GM19467 (cell line): ENCODE data around the gene RDH13.
"Not testable (repeated sequence)": the region's sequence is repeated elsewhere in the genome, so short reads cannot be mapped to it uniquely, and the experiment has no call there.

Experiments used
- ATAC-seq: cut with Tn5 transposase; IDR thresholded peaks from one replicate; pipeline ENCODE4 v1.9.1; 2021; ENCODE audit warnings: mild to moderate bottlenecking, moderate library complexity; ENCODE audit not compliant: unreplicated experiment

The RDH13 gene, protein sequence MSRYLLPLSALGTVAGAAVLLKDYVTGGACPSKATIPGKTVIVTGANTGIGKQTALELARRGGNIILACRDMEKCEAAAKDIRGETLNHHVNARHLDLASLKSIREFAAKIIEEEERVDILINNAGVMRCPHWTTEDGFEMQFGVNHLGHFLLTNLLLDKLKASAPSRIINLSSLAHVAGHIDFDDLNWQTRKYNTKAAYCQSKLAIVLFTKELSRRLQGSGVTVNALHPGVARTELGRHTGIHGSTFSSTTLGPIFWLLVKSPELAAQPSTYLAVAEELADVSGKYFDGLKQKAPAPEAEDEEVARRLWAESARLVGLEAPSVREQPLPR

DNA sequence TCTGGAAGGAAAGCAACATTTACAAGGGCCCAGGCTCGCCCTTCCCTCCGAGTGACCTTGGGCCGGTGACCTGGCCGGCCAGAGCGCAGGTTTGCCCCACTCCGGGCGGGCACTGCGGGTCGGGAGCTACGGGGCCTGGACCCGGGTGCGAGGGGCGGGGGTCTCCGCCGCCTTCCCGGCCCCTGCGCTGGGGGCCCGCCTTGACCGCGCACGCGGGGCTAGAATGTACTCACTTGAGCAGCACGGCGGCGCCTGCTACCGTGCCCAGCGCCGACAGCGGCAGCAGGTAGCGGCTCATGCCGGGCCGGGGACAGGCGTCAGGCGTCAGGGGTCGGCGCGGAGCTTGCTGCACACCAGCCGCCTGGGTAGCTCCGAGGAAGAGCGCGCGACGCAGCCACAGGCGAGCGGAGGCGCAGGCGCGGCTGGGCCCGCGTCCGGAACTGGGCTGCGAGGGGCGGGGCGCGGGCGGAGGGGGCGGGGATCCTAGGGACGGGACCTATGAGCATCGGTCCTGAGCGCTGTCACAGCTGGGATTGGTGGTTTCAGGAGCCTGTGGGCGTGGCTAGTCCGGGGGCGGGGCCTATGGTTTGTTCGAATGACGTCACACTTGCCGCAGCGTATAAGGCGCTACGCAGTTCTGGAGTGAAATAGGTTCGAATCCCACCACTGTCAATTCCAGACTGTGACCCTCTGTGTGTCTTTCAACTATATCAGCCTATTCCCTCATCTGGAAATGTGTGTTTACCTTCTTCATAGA, at the start of gene RDH13:
Gene RDH13 (minus strand): TSS at position 414 of the 757 bp plus-strand sequence. CDS start 116 bp downstream, at position 298.
- ATAC-seq = peak; percentile 78

DNA sequence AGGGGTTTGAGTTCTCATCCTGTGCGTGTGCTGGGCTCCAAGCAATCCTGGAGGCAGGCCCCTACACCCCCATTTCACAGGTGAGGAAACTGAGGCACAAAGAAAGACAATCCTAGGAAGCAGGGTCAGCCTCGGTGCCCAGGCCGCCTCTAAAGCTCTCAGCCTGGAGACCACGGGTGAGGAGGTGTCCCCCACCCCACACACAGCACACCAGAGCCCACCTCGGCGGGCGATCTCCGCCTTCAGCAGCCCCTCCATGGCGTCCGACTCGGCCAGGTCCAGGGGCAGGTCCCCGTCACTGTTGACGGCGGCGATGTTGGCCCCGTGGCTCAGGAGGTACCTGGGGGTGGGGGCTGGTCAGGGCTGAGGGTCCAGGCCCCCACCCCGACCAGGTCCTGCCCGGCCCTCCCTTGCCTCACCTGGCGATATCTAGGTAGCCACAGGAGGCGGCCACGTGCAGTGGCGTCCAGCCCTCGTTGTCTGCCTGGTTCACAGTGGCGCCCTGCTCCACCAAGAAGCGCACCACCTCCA, 49.4 kb upstream of the RDH13 start:
- no peak for ATAC-seq

DNA sequence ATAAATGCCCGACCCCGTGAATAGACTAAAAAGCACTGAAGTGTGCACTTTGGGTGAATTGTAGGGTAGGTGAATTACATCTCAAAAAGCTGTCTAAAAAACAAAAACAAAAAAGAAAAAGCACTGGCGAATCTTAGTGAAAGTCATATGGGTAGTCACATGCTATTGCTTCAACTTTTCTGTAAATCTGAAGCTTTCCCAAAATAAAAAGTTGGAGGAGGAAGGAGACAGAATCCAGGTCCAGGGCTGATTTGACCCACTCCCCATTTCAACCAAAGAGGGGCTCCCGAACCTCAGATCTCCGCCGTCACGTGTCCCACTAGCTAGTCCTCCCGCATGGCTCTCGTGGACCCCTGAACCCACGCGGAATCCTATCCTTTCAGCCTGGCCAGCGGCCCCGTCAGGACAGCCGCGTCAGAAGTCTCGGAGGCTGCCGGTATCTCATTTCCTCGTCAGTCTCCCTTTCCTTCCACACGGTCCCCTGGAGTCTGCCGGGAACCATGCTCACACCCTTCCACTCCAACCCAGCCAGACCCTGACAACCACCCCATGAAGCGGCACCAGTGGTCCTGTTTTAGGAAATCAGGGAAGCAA, 48.4 kb upstream of the RDH13 start:
- no peak for ATAC-seq

DNA sequence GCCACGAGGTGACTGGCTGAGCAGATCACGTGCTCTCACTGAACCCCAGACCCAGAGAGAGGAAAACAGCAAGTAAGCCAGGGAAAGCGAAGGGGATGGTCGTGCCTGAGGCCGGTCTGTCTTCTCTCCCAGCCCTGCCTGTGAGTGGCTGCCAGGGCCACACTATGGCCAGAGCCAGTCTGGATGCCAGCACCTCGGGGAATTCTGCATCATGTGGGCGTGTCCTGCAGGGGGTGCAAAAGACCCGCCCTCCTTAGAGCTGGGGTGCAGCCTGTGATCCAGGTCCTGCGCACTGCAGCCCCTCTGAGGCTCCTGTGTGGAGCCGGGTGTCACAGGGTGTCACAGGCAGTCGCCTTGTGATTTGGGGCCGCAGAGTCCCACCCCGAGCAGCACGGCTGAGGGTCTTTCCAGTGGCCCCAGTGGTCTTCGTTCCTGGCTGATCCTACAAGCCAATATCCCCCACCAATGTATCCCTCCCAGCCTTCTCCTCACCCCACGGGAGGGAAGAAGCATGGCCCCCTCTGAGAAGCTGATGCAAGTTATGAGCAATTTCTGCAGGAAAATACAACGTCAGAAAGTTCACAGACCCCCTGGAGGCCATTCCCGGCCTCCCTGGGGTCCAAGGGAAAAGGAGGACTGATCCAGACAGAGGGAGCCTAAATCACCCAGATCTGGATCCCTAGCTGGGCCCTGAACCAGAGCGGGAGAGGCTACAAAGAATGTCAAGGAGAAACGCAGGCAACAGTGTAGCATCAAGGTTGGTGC, 46.8 kb upstream of the RDH13 start:
- no peak for ATAC-seq

DNA sequence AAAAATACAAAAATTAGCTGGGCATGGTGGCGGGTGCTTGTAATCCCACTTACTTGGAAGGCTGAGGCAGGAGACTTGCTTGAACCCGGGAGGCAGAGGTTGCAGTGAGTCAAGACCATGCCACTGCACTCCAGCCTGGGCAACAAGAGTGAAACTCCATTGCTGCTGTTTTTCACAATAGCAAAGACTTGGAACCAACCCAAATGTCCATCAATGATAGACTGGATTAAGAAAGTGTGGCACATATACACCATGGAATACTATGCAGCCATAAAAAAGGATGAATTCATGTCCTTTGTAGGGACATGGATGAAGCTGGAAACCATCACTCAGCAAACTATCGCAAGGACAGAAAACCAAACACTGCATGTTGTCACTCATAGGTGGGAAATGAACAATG, 44.3 kb upstream of the RDH13 start:
- ATAC-seq = not testable (repeated sequence)

DNA sequence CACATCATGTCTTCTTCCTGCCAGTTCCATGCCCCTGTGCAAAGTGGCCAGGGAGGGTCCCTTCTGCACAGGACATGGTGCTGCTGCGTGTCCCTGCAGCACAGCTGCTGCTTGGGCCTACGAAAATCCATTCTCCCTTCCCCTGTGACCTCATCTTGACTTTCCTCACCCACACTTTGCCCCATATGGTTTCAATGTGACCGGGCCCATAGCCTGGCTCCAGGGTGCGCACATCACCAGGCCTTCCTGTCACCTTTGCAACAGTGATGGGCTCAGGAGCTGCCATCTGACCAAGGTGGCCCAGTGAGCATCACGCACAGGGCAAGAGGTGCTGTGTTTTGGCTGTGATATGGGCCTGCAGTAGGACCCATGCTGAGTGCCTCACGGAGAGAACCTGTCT, 43.6 kb upstream of the RDH13 start:
- ATAC-seq = no peak

DNA sequence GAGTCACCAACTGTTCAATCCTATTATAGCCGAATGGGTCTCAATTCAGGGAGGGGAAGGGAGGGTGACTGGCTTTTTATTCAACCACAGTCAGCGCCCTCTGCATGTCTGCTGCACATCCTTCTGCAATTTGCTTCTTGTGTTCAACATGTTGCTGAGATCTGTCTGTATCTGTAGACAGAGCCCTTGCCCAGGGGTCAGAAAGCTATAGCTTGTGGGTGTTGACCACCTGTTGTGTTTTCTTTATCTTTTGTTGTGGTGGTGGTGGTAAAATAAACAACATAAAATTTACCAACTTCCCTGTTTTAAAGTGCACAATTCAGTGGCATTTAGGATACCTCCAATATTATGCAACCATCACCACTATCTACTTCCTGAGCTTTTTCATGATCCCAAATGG, 42.3 kb upstream of the RDH13 start:
- no peak for ATAC-seq

DNA sequence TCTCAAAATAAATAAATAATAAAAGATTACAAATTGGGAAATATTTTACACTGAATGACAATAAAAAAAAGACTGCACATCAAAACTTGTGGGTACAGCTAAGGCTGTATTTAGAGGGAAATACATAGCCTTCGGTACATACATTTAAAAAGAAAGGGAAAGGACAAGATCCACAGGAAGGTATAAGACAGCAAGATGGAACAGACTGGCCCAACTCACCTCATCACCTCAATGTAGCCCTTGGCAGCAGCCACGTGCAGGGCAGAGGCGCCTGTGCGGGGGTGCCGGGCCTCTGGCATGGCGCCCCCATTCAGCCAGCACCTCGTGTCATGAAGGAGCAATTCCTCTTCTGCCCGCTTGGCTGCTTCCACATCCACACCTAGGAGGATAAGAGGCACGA, 40.2 kb upstream of the RDH13 start:
- no peak for ATAC-seq

DNA sequence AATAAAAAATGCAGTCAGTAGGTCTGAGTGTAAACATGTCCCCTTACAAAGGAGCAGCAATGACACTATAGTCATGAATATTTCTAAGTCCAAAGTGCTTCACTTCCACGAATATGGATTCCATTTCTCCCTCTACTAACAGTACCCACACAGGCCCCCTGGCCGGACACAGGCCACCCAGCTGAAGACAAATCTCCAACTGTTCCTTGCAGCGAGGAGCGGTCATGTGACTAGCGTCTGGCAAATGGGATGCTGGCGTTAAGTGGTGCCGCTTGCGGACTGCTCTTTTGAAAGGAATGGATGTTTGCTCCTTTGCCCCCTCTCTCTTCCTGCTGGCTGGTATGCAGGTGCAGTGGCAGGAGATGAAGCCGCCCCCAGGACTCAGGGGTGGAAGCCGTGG, 38.3 kb upstream of the RDH13 start:
- ATAC-seq = no peak

DNA sequence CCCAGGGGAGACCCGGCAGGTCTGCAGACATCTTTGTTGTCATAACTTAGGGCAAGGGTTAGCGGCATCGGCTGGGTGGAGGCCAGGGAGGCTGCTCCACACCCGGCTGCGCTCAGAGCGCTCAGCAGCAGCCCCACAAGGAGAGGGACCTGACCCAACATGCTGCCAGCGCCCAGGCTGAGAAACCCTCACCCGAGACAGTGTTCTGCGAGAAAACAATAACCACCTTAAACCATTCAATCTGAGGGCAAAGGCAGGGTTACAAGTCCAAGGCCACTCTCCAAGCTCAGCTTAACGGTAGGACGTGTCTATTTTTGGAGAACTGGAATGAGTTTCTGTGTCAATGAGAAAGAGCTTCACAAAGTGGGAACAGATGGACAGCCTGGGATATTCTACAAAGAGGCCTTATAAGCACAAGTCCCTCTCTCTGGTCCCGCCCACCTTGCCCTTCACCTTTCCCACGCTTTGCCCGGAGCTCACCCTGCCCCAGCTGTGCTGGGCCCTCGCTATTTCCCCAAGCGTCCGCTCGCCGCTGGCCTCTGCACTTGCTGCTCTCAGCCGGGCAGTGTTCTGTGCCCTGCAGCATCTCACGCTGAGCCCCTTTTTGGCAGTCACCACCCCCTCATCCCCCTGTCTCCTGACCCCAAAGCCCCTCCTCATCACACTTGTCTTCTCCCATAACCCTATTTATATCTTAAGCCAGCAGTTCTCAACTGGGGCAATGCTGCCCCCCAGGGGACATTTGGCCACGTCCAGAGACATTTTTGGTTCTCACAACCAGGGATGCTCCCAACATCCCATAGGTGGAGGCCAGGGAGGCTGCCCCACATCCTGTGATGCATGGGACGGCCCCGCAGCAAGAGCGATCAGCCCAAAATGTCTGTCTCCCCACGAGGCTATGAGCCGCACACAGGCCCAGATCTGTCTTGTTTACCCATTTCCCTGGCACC, 36.9 kb upstream of the RDH13 start:
- no peak for ATAC-seq

DNA sequence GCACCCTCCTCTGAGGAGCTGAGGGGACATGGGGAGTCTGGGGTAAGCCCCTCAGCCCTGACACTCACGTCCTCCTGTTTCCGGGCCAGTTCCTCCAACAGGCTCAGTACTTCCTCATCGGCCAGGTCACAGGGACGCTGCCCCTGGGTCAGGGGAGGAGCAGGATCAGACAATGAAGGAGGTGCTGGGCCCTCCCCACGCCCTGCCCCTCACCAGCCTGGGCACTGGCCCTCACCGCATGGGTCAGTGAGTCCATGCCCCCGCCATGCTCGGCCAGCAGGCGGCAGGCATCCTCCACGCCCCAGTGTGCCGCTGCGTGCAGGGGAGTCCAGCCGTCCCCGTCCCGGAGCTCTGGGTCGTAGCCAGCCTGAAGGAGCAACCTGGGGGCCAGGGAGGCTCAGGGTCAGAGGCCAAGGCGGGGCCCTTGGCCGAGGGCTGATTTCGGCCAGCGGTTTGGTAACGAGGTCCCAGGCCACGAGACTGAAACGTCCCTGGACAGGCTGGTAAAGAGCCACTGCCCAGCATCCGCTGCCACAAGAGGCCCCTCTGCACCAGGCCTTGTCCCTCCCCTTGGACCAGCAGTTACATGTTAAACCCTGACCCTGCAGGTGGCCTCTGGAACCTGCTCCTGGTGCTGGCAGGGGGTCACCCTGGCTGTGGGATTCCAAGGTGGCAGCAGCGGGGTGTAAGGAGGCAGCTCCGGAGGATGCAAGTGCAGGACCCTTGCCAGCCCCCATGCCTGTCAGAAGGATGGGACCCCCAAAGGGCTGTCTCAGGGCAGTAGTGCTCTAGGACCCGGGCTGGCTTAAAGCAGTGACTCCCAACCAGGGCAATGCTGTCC, 36.0 kb upstream of the RDH13 start:
- ATAC-seq = no peak

DNA sequence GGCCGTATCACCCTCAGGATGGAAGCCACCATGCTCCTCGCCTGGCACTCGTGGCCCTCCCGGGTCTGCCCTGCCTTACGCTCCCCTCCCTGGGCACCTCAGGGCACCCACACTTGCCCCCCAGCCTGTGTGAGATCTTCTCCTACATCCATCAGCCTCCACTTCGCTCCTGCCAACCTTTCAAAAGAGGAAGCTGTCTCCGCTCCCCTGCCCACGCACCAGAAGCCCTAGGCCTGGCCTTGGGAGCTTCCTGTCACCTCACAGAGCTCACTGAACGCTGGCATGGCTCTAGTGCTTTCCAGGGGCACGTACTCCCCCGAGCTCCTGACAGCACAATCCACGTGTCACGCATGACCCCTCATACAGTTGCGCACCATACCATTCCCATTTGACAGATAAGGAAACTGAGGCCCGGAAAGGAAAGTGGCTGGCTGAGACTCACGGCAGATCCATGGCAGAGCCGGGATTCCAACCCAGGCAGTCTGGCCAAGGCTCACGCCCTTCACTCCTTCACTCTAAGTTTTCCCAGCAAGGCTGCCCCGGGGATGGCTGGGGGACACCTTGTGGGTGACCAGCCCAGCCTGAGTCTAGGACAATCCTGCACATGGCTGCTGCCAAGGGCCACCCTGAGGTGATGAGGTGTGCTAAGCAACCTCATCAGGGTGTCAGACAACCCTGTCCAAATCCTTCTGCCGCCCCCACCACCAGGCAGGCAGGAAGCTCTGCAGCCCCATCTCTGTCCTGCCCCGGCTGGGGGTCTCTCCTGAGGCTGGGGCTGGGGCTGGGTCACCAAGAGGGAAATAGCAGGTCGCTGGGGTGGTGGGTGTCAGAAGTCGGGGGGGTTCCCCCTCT, 35.1 kb upstream of the RDH13 start:
- no peak for ATAC-seq

DNA sequence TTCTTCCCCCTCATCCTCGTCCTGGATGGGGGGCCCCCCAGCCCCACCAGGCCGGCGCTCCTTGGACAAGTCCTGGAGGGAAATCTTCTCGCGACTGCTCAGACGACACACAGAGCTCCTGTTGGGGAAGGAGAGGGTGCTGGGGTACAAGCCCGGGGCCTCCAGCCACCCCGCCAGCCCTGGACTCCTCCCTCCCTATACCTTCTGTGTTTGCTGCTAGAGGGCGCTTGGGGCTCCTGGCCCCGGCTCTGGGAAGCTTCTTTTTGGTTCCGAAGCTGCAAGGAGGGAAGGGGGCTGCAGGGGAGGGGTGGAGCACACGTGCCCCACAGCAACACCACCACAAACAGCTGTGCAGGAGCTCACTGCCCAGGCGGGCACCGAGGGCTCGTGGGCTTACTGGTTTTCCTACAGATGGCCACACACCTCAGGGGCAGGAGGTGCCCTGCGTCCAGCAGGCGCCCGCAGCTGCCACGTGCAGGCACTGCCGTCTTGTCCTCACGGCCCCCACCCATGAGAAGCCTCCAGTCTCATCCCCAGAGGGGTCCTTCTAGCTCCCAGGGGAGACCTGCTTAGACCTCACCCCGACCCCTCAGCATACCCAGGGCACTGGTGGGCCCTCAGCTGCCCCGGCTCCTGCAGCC, 33.2 kb upstream of the RDH13 start:
- no peak for ATAC-seq

DNA sequence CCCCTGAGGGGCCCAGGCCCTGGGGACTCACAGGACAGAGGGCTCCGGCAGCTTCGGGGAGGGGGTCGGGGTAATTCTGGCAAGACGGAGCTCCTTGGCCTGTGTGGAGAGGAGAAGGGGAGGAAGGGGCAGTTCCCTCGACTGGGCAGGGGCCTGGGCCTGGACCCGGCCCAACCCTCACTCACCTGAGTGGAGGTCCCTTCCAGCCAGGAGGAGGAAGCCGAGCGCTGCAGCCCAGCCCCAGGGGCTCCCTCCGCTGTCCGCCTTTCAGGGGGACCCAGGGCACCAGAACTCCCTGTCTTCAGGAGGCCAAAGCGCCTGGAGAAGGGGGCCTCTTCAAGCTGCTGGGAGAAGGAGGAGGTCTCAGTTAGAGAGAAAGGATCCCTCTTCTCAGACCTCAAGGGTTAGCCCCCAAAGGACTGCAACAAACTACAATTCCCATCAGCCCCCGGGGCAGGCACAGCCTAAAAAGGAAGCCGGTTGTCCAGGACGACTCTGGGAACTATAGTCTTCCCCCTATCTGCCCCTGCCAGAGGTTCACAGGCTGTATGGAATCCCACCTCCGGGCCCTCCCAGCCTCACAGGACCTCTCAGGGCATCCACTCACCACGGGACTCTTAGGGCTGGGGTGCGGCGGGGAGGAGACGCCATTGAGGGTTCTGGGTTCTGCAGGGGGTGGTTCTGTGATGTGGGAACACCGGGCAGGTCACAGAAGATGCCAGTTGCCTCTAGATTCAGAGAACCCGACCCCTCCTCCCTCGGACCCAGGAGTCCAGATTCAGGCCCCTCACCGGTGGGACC, 32.5 kb upstream of the RDH13 start:
- ATAC-seq = no peak

DNA sequence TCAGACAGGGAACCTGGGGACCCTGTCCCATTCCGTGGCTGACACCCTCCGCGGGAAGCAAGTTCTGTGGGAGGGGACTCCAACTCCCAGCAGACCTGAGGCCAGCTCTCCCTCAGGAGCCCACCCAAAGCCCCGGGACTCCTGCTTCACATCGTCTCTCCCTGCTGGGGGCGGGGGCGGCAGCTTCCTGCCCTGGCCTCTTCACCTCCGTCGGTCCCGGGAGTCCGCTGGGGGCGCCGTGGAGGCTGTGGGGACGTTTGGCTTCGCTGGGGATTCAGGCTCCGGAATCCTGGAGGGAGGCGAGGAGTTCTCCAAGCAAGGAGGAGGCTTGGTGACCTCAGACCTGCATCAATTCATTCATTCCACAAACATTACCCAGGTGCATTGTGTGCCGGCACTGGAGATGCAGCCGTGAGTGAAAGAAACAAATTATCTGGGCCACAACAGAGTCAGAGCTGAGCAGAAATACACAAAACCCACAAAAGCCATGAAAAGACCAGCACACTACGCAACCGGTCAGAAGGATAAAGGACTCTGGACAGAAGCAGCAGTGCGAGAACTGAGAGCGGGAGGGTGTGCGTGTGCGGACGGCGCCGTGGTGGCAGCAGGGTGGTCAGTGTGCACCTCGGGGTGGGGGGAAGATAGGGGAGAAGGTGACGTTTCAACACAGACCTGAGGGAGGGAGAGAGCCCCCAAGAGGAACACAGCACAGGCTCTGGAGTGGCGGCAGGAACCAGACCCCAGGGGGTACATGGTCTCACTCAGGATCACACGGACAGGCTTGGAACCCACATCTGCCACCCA, 31.7 kb upstream of the RDH13 start:
- no peak for ATAC-seq
